HepG2 (cell line): ENCODE results near the gene UCK2. TPM values are rescaled to one million over a fixed set of nuclear protein-coding genes. Genes with fewer than 3 reads are reported as not detected.

Experiments used
- AHR ChIP-seq: IDR thresholded peaks from 2 replicates; pipeline ENCODE4 v1.6.1; 2018; ENCODE audit warnings: missing genetic modification reagents, missing compliant biosample characterization
- CHD2 ChIP-seq: IDR thresholded peaks from 2 replicates; pipeline ENCODE4 v1.6.1; 2011; ENCODE audit warnings: low read depth, low read length, improper control_type of control experiment
- DMAP1 ChIP-seq: IDR thresholded peaks from 2 replicates; pipeline ENCODE4 v1.6.1; 2016
- DR1 ChIP-seq: sonication (generic); formaldehyde crosslinking; IDR thresholded peaks from 2 replicates; pipeline ENCODE4 v1.8.0; 2021; ENCODE audit warnings: mild to moderate bottlenecking, missing genetic modification reagents, inconsistent platforms
- E2F1 ChIP-seq: sonication (generic); formaldehyde crosslinking; IDR thresholded peaks from 2 replicates; pipeline ENCODE4 v1.5.0; 2020; ENCODE audit warnings: missing genetic modification reagents
- MIXL1 ChIP-seq: IDR thresholded peaks from 2 replicates; pipeline ENCODE4 v1.6.1; 2016
- MXI1 ChIP-seq: IDR thresholded peaks from 3 replicates; pipeline ENCODE4 v1.6.1; 2012; ENCODE audit warnings: low read depth, low read length, inconsistent platforms, borderline replicate concordance
- NR0B2 ChIP-seq: sonication (generic); formaldehyde crosslinking; IDR thresholded peaks from 2 replicates; pipeline ENCODE4 v1.4.0; 2020; ENCODE audit warnings: mild to moderate bottlenecking, missing genetic modification reagents
- NR2C2 ChIP-seq: sonication (generic); formaldehyde crosslinking; IDR thresholded peaks from 2 replicates; pipeline ENCODE4 v1.4.0; 2020; ENCODE audit warnings: missing genetic modification reagents, mild to moderate bottlenecking, moderate library complexity, borderline replicate concordance
- RFX3 ChIP-seq: IDR thresholded peaks from 2 replicates; pipeline ENCODE4 v1.6.1; 2016; ENCODE audit warnings: missing biosample characterization, missing genetic modification reagents
- SAP130 ChIP-seq: IDR thresholded peaks from 2 replicates; pipeline ENCODE4 v1.6.1; 2016; ENCODE audit warnings: low read depth
- SKI ChIP-seq: fragments of 450-650 bp; IDR thresholded peaks from one replicate; pipeline ENCODE4 v1.6.1; 2018; ENCODE audit warnings: mild to moderate bottlenecking; ENCODE audit not compliant: partially characterized antibody
- SMYD3 ChIP-seq: sonication (generic); formaldehyde crosslinking; IDR thresholded peaks from 2 replicates; pipeline ENCODE4 v1.8.1; 2023; ENCODE audit warnings: mild to moderate bottlenecking, missing genetic modification reagents
- SP4 ChIP-seq: sonication (generic); formaldehyde crosslinking; IDR thresholded peaks from 2 replicates; pipeline ENCODE4 v1.8.1; 2023; ENCODE audit warnings: mild to moderate bottlenecking, missing genetic modification reagents
- ZBTB37 ChIP-seq: sonication (generic); formaldehyde crosslinking; IDR thresholded peaks from 2 replicates; pipeline ENCODE4 v1.4.0; 2020; ENCODE audit warnings: mild to moderate bottlenecking, missing genetic modification reagents
- ZNF124 ChIP-seq: sonication (generic); formaldehyde crosslinking; IDR thresholded peaks from 2 replicates; pipeline ENCODE4 v1.4.0; 2020; ENCODE audit warnings: missing genetic modification reagents
- ZNF652 ChIP-seq: IDR thresholded peaks from 2 replicates; pipeline ENCODE4 v1.6.1; 2016; ENCODE audit warnings: low read depth, borderline replicate concordance
- ZNF777 ChIP-seq: sonication (generic); formaldehyde crosslinking; IDR thresholded peaks from 2 replicates; pipeline ENCODE4 v1.4.0; 2020; ENCODE audit warnings: missing genetic modification reagents
- polyA plus RNA-seq, 8 experiments: library from polyadenylated mRNA; depleted of rRNA in 3 of 8; stranded (reverse) in 7 of 8; unstranded in 1 of 8; fragments of >200 nt; fragmentation: Illumina TruSeq in 4 of 8; extraction: Trizol in 4 of 8; gene quantifications; 2 replicates each; pipeline versions ENCODE4 v1.2.1 to v1.2.3, GENCODE V29; 2011 to 2016; ENCODE audit warnings: low read depth in 4 of 8, missing spikeins in 1 of 8, mixed read lengths in 1 of 8; ENCODE audit not compliant: insufficient read depth in 1 of 8
- total RNA-seq, 5 experiments: library from RNA; depleted of rRNA; stranded (reverse); fragments of >200 nt; fragmentation: Illumina TruSeq; extraction: Trizol; gene quantifications; 2 replicates each; pipeline ENCODE4 v1.2.3, GENCODE V29; 2016; ENCODE audit warnings: low read depth in 1 of 5
- TF ChIP-seq, protein P1 (sequence below): sonication (generic); formaldehyde crosslinking; IDR thresholded peaks from 2 replicates; pipeline ENCODE4 v1.5.0; 2020; ENCODE audit warnings: missing genetic modification reagents
- TF ChIP-seq, protein P2 (sequence below): sonication (generic); formaldehyde crosslinking; IDR thresholded peaks from 2 replicates; pipeline ENCODE4 v1.4.0; 2020; ENCODE audit warnings: missing genetic modification reagents
- TF ChIP-seq, protein P3 (sequence below): IDR thresholded peaks from 2 replicates; pipeline ENCODE4 v1.6.1; 2016; ENCODE audit warnings: missing compliant biosample characterization, missing genetic modification reagents, borderline replicate concordance
- TF ChIP-seq, protein P4 (sequence below): sonication (generic); formaldehyde crosslinking; IDR thresholded peaks from 2 replicates; pipeline ENCODE4 v1.8.1; 2023; ENCODE audit warnings: mild to moderate bottlenecking, moderate library complexity, missing genetic modification reagents

UCK2 gene
- total and polyA plus RNA-seq, 2 of the 13 experiments (the other 11 are each of a cell fraction or from before 2014, with no cell fraction given): 64.3 to 78.0 TPM

DNA sequence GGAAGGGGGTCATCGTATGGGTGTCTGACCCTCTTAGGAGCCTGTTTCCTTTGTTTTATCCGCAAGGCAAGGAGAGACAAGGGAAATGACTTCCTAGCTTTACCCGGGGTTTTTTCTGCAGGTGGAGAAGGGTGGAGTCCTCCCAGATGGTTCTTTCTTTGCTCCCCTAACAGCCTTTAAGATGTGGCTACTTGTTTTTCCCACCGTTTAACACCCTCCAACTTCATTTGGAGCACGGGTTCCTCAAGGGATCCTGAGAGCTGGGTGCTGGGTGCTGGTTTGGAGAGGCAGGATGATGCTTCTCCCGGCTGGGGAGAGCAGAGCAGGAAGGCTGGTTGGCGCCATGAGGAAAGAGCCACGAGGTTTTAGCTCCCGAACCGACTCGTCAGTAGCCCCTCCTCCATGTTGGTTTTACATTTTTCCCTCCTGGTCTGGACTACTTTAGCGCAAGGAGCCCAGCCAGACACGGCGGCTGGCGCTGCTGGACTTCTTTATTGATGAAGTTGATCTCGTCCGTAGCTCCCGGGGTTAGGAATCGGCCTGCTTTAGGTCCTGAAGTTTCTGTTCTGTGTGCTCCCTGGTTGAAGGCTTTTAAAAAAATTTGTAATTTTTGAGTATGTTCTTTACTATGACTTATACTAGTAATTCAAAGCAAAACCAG lies 1.4 kb downstream of the UCK2 start (continued):
- TF ChIP-seq MIXL1 (CRISPR knock-in tag) (peak; percentile 24; the same call in 1 of the 2 replicates), ZNF652 (CRISPR knock-in tag) (no peak), SKI (peak; percentile 54), ZNF124 (CRISPR knock-in tag) (0 out of 2 replicates have a peak, but pooled peaks have one; percentile 11), ZBTB37 (CRISPR knock-in tag) (no peak), SP4 (CRISPR knock-in tag) (no peak), DR1 (CRISPR knock-in tag) (peak; percentile 24; the same call in 1 of the 2 replicates), NR0B2 (CRISPR knock-in tag) (no peak), RFX3 (CRISPR knock-in tag) (no peak), NR2C2 (CRISPR knock-in tag) (0 out of 2 replicates have a peak, but pooled peaks have one; percentile 13), ZNF777 (CRISPR knock-in tag) (0 out of 2 replicates have a peak, but pooled peaks have one; percentile 6), AHR (CRISPR knock-in tag) (peak; percentile 32; the same call in 1 of the 2 replicates), MXI1 (peak; percentile 65; the same call in 1 of the 3 replicates), E2F1 (CRISPR knock-in tag) (0 out of 2 replicates have a peak, but pooled peaks have one; percentile 25), SMYD3 (CRISPR knock-in tag) (no peak), CHD2 (peak; percentile 60), DMAP1 (peak; percentile 91), SAP130 (peak; percentile 59; the same call in 1 of the 2 replicates)
- TF ChIP-seq, protein P1, sequence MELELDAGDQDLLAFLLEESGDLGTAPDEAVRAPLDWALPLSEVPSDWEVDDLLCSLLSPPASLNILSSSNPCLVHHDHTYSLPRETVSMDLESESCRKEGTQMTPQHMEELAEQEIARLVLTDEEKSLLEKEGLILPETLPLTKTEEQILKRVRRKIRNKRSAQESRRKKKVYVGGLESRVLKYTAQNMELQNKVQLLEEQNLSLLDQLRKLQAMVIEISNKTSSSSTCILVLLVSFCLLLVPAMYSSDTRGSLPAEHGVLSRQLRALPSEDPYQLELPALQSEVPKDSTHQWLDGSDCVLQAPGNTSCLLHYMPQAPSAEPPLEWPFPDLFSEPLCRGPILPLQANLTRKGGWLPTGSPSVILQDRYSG (CRISPR knock-in tag): peak; percentile 65; the same call in 1 of the 2 replicates
- TF ChIP-seq, protein P2, sequence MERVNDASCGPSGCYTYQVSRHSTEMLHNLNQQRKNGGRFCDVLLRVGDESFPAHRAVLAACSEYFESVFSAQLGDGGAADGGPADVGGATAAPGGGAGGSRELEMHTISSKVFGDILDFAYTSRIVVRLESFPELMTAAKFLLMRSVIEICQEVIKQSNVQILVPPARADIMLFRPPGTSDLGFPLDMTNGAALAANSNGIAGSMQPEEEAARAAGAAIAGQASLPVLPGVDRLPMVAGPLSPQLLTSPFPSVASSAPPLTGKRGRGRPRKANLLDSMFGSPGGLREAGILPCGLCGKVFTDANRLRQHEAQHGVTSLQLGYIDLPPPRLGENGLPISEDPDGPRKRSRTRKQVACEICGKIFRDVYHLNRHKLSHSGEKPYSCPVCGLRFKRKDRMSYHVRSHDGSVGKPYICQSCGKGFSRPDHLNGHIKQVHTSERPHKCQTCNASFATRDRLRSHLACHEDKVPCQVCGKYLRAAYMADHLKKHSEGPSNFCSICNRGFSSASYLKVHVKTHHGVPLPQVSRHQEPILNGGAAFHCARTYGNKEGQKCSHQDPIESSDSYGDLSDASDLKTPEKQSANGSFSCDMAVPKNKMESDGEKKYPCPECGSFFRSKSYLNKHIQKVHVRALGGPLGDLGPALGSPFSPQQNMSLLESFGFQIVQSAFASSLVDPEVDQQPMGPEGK (CRISPR knock-in tag): peak; percentile 44
- TF ChIP-seq, protein P3, sequence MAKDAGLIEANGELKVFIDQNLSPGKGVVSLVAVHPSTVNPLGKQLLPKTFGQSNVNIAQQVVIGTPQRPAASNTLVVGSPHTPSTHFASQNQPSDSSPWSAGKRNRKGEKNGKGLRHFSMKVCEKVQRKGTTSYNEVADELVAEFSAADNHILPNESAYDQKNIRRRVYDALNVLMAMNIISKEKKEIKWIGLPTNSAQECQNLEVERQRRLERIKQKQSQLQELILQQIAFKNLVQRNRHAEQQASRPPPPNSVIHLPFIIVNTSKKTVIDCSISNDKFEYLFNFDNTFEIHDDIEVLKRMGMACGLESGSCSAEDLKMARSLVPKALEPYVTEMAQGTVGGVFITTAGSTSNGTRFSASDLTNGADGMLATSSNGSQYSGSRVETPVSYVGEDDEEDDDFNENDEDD (CRISPR knock-in tag): peak; percentile 64; the same call in 1 of the 2 replicates
- TF ChIP-seq, protein P4, sequence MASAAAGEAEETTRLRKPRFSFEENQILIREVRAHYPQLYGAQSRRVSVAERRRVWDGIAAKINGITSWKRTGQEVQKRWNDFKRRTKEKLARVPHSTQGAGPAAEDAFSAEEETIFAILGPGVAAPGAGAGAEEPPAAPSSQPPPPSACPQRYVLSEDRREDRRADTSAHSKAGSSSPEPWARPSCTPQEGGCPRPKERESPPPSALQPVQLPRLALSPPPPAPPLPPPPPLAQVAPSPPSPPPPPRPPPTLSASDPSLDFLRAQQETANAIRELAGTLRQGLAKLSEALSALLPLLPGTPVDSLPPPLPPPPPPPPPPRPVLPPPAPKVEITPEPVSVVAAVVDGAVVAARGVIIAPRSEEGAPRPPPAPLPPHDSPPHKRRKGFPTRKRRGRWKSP (CRISPR knock-in tag): 0 out of 2 replicates have a peak, but pooled peaks have one; percentile 15
